K562 (cell line): ENCODE results near the gene TMEM114. TPM values are rescaled to one million over a fixed set of nuclear protein-coding genes. Genes with fewer than 3 reads are reported as not detected.

Experiments used
- ATAC-seq: fragments of 200-7000 bp; cut with Tn5 transposase; 3 replicates; pipeline ENCODE4 v1.9.1; 2020; ENCODE audit warnings: moderate library complexity
- BruUV-seq: library from RNA; stranded (reverse); fragments of 400-500 nt; replicated peaks from 2 replicates; lab custom pipeline; 2021; lab: Mats Ljungman, UMichigan
- CTCF ChIA-PET: fragments of 300-600 bp; formaldehyde crosslinking; extraction: SDS; loops from one replicate; lab custom pipeline; 2021; ENCODE audit warnings: low intra/inter-chr PET ratio; lab: Yijun Ruan, JAX
- POLR2A ChIA-PET: fragments of 300-600, 350-650 bp; sonication (Branson Sonifier 250); formaldehyde crosslinking; extraction: SDS; loops from one replicate; lab custom pipeline; 2021; ENCODE audit warnings: antibody characterized with exemption, inconsistent platforms; lab: Yijun Ruan, JAX
- DNase-seq, 4 experiments: peaks; one replicate each; pipeline versions ENCODE4 v3.0.0 to v3.0.0-alpha.2; 2011 to 2018; ENCODE audit warnings: low spot score in 3 of 4, mixed read lengths in 3 of 4; ENCODE audit errors: extremely low read depth in 1 of 4
- FAIRE-seq: peaks from 2 replicates; lab custom pipeline; 2011; peaks lifted over from hg19 to GRCh38; lab: Jason Lieb, UNC
- H2AFZ ChIP-seq: 2 replicates; pipeline ENCODE4 v1.6.0; 2011; ENCODE audit warnings: low read depth, low read length, control low read depth, inconsistent platforms
- H3K27ac ChIP-seq: fragments of 200-600 bp; 3 replicates; pipeline ENCODE4 v1.8.0; 2011; ENCODE audit warnings: low read depth, mild to moderate bottlenecking, control low read depth, inconsistent platforms, low read length, moderate library complexity, mixed read lengths; ENCODE audit errors: extremely low read depth
- H3K27me3 ChIP-seq, 2 experiments: fragments of 300-600 bp in 1 of 2; 2 replicates in 1 of 2; 3 replicates in 1 of 2; pipeline versions ENCODE4 v1.6.0 to v1.8.0; 2011; ENCODE audit warnings: inconsistent platforms in 2 of 2, low read length in 2 of 2, mild to moderate bottlenecking in 1 of 2, mixed read lengths in 1 of 2, moderate library complexity in 1 of 2; ENCODE audit not compliant: control insufficient read depth in 2 of 2, insufficient read depth in 2 of 2
- H3K36me3 ChIP-seq: fragments of 300-600 bp; 3 replicates; pipeline ENCODE4 v1.8.0; 2011; ENCODE audit warnings: mild to moderate bottlenecking, low read length, inconsistent platforms; ENCODE audit not compliant: control insufficient read depth, insufficient read depth
- H3K4me1 ChIP-seq, 2 experiments: fragments of 200-600 bp in 1 of 2; replicated peaks in 1 of 2; 2 replicates in 1 of 2; 3 replicates in 1 of 2; pipeline versions ENCODE4 v1.5.1 to v1.8.0; 2011; ENCODE audit warnings: inconsistent platforms in 2 of 2, low read length in 2 of 2, mild to moderate bottlenecking in 1 of 2, mixed read lengths in 1 of 2, moderate library complexity in 1 of 2; ENCODE audit not compliant: control insufficient read depth in 2 of 2, insufficient read depth in 2 of 2
- H3K4me2 ChIP-seq: 2 replicates; pipeline ENCODE4 v1.6.1; 2011; ENCODE audit warnings: low read length, control low read depth, inconsistent platforms, mixed read lengths; ENCODE audit not compliant: insufficient read depth
- H3K4me3 ChIP-seq: fragments of 200-600 bp; sonication (generic), shearing (Covaris generic); 2 replicates; pipeline ENCODE4 v1.5.1; 2016; ENCODE audit warnings: control low read depth, inconsistent platforms
- H3K79me2 ChIP-seq: fragments of 200-600 bp; 3 replicates; pipeline ENCODE4 v1.8.0; 2011; ENCODE audit warnings: low read length, inconsistent platforms; ENCODE audit not compliant: control insufficient read depth, insufficient read depth
- H3K9ac ChIP-seq, 2 experiments: 2 replicates each; pipeline versions ENCODE4 v1.6.0 to v1.6.1; 2011; ENCODE audit warnings: low read depth in 2 of 2, low read length in 2 of 2, control low read depth in 1 of 2, inconsistent platforms in 1 of 2, mild to moderate bottlenecking in 1 of 2, mixed read lengths in 1 of 2; ENCODE audit not compliant: insufficient read depth in 1 of 2
- H3K9me1 ChIP-seq: one replicate; pipeline ENCODE4 v1.6.0; 2011; ENCODE audit warnings: inconsistent platforms, mild to moderate bottlenecking, low read length, moderate library complexity; ENCODE audit not compliant: control insufficient read depth, insufficient read depth
- H3K9me3 ChIP-seq: replicated peaks from 2 replicates; pipeline ENCODE4 v1.5.1; 2011; ENCODE audit warnings: low read depth, low read length, inconsistent platforms; ENCODE audit not compliant: control insufficient read depth, insufficient read depth
- H4K20me1 ChIP-seq: replicated peaks from 2 replicates; pipeline ENCODE4 v1.6.1; 2011; ENCODE audit warnings: low read length, inconsistent platforms, mixed read lengths; ENCODE audit not compliant: control insufficient read depth, insufficient read depth
- EHMT2 ChIP-seq: fragments of 450-650 bp; IDR thresholded peaks from 2 replicates; pipeline ENCODE4 v1.6.1; 2018; ENCODE audit warnings: antibody characterized with exemption
- PML ChIP-seq: IDR thresholded peaks from 2 replicates; pipeline ENCODE4 v1.6.1; 2012; ENCODE audit warnings: low read length, inconsistent platforms
- RBM22 ChIP-seq: fragments of 200-400 bp; formaldehyde crosslinking; IDR thresholded peaks from 2 replicates; pipeline ENCODE4 v1.6.1; 2018; ENCODE audit warnings: low read length, low read depth; ENCODE audit not compliant: poor library complexity, severe bottlenecking
- SNIP1 ChIP-seq: fragments of 450-650 bp; IDR thresholded peaks from 2 replicates; pipeline ENCODE4 v1.7.1; 2017; ENCODE audit warnings: low read depth, mild to moderate bottlenecking
- ZBTB7A ChIP-seq: IDR thresholded peaks from 2 replicates; pipeline ENCODE4 v1.6.1; 2011; ENCODE audit warnings: low read depth, mild to moderate bottlenecking, low read length, moderate library complexity, borderline replicate concordance; ENCODE audit not compliant: control insufficient read depth
- ZNF778 ChIP-seq: fragments of 450-650 bp; formaldehyde crosslinking; IDR thresholded peaks from 2 replicates; pipeline ENCODE4 v1.4.0; 2020; ENCODE audit warnings: mild to moderate bottlenecking, moderate library complexity
- WGBS: fragments of 100-300 bp; shearing (Covaris generic); methylation state at CpG from one replicate; pipeline ENCODE4 v1.1.6; 2016; ENCODE audit warnings: low coverage, mixed read lengths; ENCODE audit not compliant: insufficient coverage; ENCODE audit errors: missing lambda C conversion rate; 5-methylcytosine and 5-hydroxymethylcytosine counted together
- in situ Hi-C: fragments of 300-500 bp; cut with MboI; formaldehyde crosslinking; loops from 4 replicates; pipeline ENCODE4 v1.15.0; 2018; ENCODE audit warnings: inconsistent platforms, mixed read lengths
- intact Hi-C: fragments of 100-400 bp; cut with micrococcal nuclease; formaldehyde crosslinking; loops from 2 replicates; pipeline ENCODE4 v1.14.2; 2022
- polyA plus RNA-seq, 8 experiments: library from polyadenylated mRNA; depleted of rRNA in 4 of 8; stranded (reverse) in 5 of 8; unstranded in 3 of 8; fragments of >200 nt; fragmentation: Nextera tagmentation in 2 of 8; fragmentation: Illumina TruSeq in 1 of 8; extraction: Ambion mirVana in 2 of 8; extraction: Trizol in 1 of 8; gene quantifications; 2 replicates each; pipeline versions ENCODE4 v1.2.1 to v1.2.3, GENCODE V29; 2011 to 2014; ENCODE audit warnings: inconsistent platforms in 1 of 8, missing spikeins in 1 of 8
- total RNA-seq, 7 experiments: library from RNA; depleted of rRNA in 6 of 7; stranded (reverse); fragments of >200 nt in 6 of 7; fragmentation: Illumina TruSeq in 2 of 7; extraction: Trizol in 2 of 7; gene quantifications; 2 replicates each; pipeline versions ENCODE4 v1.2.1 to v1.2.3, GENCODE V29; 2011 to 2021; ENCODE audit warnings: low replicate concordance in 1 of 7

The TMEM114 gene
- total and polyA plus RNA-seq, 9 of the 15 experiments (the other 6 are each of a cell fraction or from before 2014, with no cell fraction given), result not detected

DNA sequence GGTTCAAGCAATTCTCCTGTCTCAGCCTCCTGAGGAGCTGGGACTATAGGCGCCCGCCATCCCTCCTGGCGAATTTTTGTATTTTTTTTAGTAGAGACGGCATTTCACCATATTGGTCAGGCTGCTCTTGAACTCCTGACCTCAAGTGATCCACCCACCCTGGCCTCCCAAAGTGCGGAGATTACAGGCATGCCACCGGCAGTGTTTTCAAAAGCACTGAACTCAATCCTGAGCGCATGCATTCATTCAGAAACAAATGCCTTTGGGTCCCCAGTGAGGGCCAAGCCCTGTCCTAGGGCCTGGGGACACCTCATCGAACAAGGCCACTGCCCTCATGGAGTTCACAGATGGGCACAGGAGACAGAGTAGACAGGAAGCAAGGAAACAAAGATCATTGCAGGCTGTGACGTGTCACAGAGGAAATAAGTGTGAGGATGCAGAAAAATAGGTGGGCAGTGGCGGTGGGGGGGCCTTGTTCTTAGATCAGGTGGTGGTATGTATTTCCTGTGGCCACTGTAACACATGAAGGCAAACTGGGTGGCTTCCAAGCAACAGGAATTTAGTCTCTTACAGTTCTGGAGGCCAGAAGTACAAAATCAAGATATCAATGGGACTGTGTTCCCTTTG, 12.5 kb downstream of the TMEM114 start:
- no peak for ATAC-seq
- FAIRE-seq, result no peak

More for the DNA sequence above, 12.5 kb downstream of the TMEM114 start:
- DNase-seq, result no peak
- no peaks in the 10 kb centered on the region for H3K79me2 ChIP-seq
- ChIA-PET POLR2A (interaction anchor here (0.8 kb wide), 1 partner anchor 249 kb away, joined by 3 read pairs; no protein-coding TSS in a partner anchor), CTCF (no interaction called here)
- no peak overlapping the region for H3K4me3 ChIP-seq
- 2% methylated on average over 10 of the region's 10 CpGs for WGBS
- BruUV-seq, result no TSS peak
- H3K9ac ChIP-seq, result no peak overlapping the region
- H3K4me1 ChIP-seq, result no peaks in the 10 kb centered on the region; a peak in 1 of 5 replicates
- H3K36me3 ChIP-seq, result no peaks in the 10 kb centered on the region
- H3K9me3 ChIP-seq, result no peaks in the 10 kb centered on the region
- H3K27me3 ChIP-seq, result peaks cover 3 to 26% of the 10 kb centered on the region in 2 experiments; a peak in 4 of 5 replicates
- intact Hi-C loops (no loop called here), in situ Hi-C loops (no loop called here)
- H2AFZ ChIP-seq, result no peak overlapping the region
- H3K4me2 ChIP-seq, result no peak overlapping the region
- TF ChIP-seq EHMT2, result no peak
- TF ChIP-seq SNIP1, result no peak
- no peak for TF ChIP-seq ZNF778 (CRISPR knock-in tag)
- TF ChIP-seq PML, result no peak
- no peak for TF ChIP-seq ZBTB7A
- TF ChIP-seq RBM22, result no peak
- H3K27ac ChIP-seq, result no peak overlapping the region
- H4K20me1 ChIP-seq, result 0 out of 2 replicates have a peak, but pooled peaks cover 5% of the 10 kb centered on the region
- H3K9me1 ChIP-seq, result no peaks in the 10 kb centered on the region
